Calu3 (cell line): ENCODE results near the gene NOD1. TPM values are rescaled to one million over a fixed set of nuclear protein-coding genes. Genes with fewer than 3 reads are reported as not detected.

ENCODE experiments used
- BruUV-seq: library from RNA; stranded (reverse); fragments of 400-500 nt; replicated peaks from 2 replicates; lab custom pipeline; 2021; lab: Mats Ljungman, UMichigan
- CTCF ChIA-PET: fragments of 300-600 bp; sonication (Branson Sonifier 250); formaldehyde crosslinking; loops from one replicate; lab custom pipeline; 2022; ENCODE audit warnings: antibody characterized with exemption; lab: Charles Lee
- DNase-seq: peaks from one replicate; pipeline ENCODE4 v3.0.0; 2022
- H3K27ac Mint-ChIP-seq: one replicate; pipeline ENCODE4 v1.8.0; 2022; ENCODE audit warnings: mixed read lengths; ENCODE audit not compliant: unreplicated experiment
- H3K27me3 Mint-ChIP-seq: one replicate; pipeline ENCODE4 v1.8.0; 2022; ENCODE audit warnings: mixed read lengths; ENCODE audit not compliant: unreplicated experiment
- H3K36me3 Mint-ChIP-seq: one replicate; pipeline ENCODE4 v1.8.0; 2022; ENCODE audit warnings: mild to moderate bottlenecking, moderate library complexity, mixed read lengths; ENCODE audit not compliant: insufficient read depth, unreplicated experiment
- H3K4me1 Mint-ChIP-seq: one replicate; pipeline ENCODE4 v1.8.0; 2022; ENCODE audit warnings: mild to moderate bottlenecking, low read depth, mixed read lengths; ENCODE audit not compliant: unreplicated experiment
- H3K4me3 Mint-ChIP-seq: one replicate; pipeline ENCODE4 v1.8.0; 2022; ENCODE audit warnings: mild to moderate bottlenecking, low read depth, moderate library complexity, mixed read lengths; ENCODE audit not compliant: unreplicated experiment
- H3K9me3 Mint-ChIP-seq: one replicate; pipeline ENCODE4 v1.8.0; 2022; ENCODE audit warnings: low read depth, mixed read lengths; ENCODE audit not compliant: unreplicated experiment
- intact Hi-C: fragments of 100-400 bp; cut with micrococcal nuclease; formaldehyde crosslinking; loops from one replicate; pipeline ENCODE4 v1.10.0; 2022; ENCODE audit not compliant: unreplicated experiment
- total RNA-seq: library from RNA; stranded (reverse); gene quantifications from 2 replicates; pipeline ENCODE4 v1.2.3, GENCODE V29; 2022
- TF ChIP-seq, protein P1 (sequence below): fragments of 200-600 bp; IDR thresholded peaks from one replicate; pipeline ENCODE4 v1.8.0; 2022; ENCODE audit warnings: antibody characterized with exemption; ENCODE audit not compliant: unreplicated experiment

Gene NOD1
- total RNA-seq, 1 experiment from 2014 or later: 11.7 TPM

DNA sequence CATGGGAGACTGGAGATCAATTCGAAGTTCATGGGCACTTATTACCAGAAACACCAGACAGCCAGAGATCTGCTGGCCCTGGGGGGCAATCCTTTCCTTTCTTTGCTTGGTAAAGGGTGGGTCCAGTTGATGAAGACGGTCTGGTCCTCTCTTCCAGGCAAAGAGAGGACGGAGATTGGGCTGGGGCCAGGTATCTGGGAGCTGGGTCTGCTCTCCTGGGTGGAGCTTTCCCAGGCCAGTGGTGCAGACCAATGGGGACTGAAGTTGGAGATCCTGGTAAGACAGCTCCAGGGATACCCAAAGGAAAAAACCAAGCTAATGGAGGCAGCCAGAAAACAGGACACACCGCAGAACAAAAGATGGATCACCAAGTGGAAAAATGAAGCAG is 18.3 kb downstream of the NOD1 start:
- TF ChIP-seq, protein P1, sequence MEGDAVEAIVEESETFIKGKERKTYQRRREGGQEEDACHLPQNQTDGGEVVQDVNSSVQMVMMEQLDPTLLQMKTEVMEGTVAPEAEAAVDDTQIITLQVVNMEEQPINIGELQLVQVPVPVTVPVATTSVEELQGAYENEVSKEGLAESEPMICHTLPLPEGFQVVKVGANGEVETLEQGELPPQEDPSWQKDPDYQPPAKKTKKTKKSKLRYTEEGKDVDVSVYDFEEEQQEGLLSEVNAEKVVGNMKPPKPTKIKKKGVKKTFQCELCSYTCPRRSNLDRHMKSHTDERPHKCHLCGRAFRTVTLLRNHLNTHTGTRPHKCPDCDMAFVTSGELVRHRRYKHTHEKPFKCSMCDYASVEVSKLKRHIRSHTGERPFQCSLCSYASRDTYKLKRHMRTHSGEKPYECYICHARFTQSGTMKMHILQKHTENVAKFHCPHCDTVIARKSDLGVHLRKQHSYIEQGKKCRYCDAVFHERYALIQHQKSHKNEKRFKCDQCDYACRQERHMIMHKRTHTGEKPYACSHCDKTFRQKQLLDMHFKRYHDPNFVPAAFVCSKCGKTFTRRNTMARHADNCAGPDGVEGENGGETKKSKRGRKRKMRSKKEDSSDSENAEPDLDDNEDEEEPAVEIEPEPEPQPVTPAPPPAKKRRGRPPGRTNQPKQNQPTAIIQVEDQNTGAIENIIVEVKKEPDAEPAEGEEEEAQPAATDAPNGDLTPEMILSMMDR: no peak
- H3K9me3 Mint-ChIP-seq: no peaks in the 10 kb centered on the region
- intact Hi-C loops: no loop called here
- H3K27me3 Mint-ChIP-seq: no peaks in the 10 kb centered on the region
- H3K4me1 Mint-ChIP-seq: peaks cover 12% of the 10 kb centered on the region
- H3K36me3 Mint-ChIP-seq: peaks cover 5% of the 10 kb centered on the region
- H3K4me3 Mint-ChIP-seq: no peak overlapping the region
- no TSS peak for BruUV-seq
- CTCF ChIA-PET: no interaction called here
- H3K27ac Mint-ChIP-seq: no peak overlapping the region
- no peak for DNase-seq

GRCh38 chr7:30459591-30460245 is 18.9 kb downstream of the NOD1 start:
- Mint-ChIP-seq H3K27ac (no peak overlapping the region), H3K9me3 (no peaks in the 10 kb centered on the region), H3K4me3 (no peak overlapping the region), H3K27me3 (no peaks in the 10 kb centered on the region), H3K36me3 (peaks cover 5% of the 10 kb centered on the region), H3K4me1 (peaks cover 12% of the 10 kb centered on the region)
- peak; percentile 13 for DNase-seq
- TF ChIP-seq, protein P1: no peak
- CTCF ChIA-PET: no interaction called here
- BruUV-seq: no TSS peak
- intact Hi-C loops: no loop called here

- no peak for DNase-seq
- CTCF ChIA-PET: no interaction called here
- H3K4me3 Mint-ChIP-seq: no peak overlapping the region
- BruUV-seq: no TSS peak
- peaks cover 5% of the 10 kb centered on the region for H3K36me3 Mint-ChIP-seq
- TF ChIP-seq, protein P1: no peak
- H3K27ac Mint-ChIP-seq: no peak overlapping the region
- intact Hi-C loops: no loop called here
- H3K27me3 Mint-ChIP-seq: no peaks in the 10 kb centered on the region
- H3K4me1 Mint-ChIP-seq: peaks cover 12% of the 10 kb centered on the region
- no peaks in the 10 kb centered on the region for H3K9me3 Mint-ChIP-seq
Measured at GRCh38 chr7:30458311-30458710, 20.3 kb downstream of the NOD1 start.

GRCh38 chr7:30453921-30454320 is 24.7 kb downstream of the NOD1 start:
- Mint-ChIP-seq H3K27me3 (no peaks in the 10 kb centered on the region), H3K9me3 (no peaks in the 10 kb centered on the region), H3K4me1 (no peaks in the 10 kb centered on the region), H3K27ac (no peak overlapping the region), H3K4me3 (no peak overlapping the region), H3K36me3 (peaks cover 6% of the 10 kb centered on the region)
- BruUV-seq: no TSS peak
- intact Hi-C loops: no loop called here
- CTCF ChIA-PET: no interaction called here
- DNase-seq: no peak
- TF ChIP-seq, protein P1: no peak
